ENCODE measurements around the gene GREB1L.

GREB1L gene

GRCh38 chr18:21450503-21450902 is 208.5 kb downstream of the GREB1L start:
- Histone ChIP-seq H3K27me3 (ENCODE audit: control insufficient read depth in 1 of 2, insufficient read depth in 2 of 2, low read length in 2 of 2) (no peaks in the 10 kb centered on the region), H3K9ac (ENCODE audit: low read depth in 1 of 2, low read length in 2 of 2) (no peak overlapping the region), H3K36me3 (ENCODE audit: control insufficient read depth in 1 of 2, insufficient read depth in 2 of 2, low read length in 2 of 2) (no peaks in the 10 kb centered on the region), H3K9me3 (ENCODE audit: control insufficient read depth in 1 of 2, low read length in 2 of 2) (no peaks in the 10 kb centered on the region), H3K27ac (ENCODE audit: low read depth, low read length) (no peak overlapping the region), H3K4me1 (ENCODE audit: control insufficient read depth in 1 of 2, insufficient read depth in 2 of 2, low read length in 2 of 2) (no peaks in the 10 kb centered on the region), H3K4me3 (ENCODE audit: low read depth in 1 of 2, low read length in 2 of 2) (no peak overlapping the region)

GRCh38 chr18:21450913-21451312 is 208.9 kb downstream of the GREB1L start:
- H3K9me3 ChIP-seq (ENCODE audit: control insufficient read depth in 1 of 2, low read length in 2 of 2) = no peaks in the 10 kb centered on the region
- H3K36me3 ChIP-seq (ENCODE audit: control insufficient read depth in 1 of 2, insufficient read depth in 2 of 2, low read length in 2 of 2) = no peaks in the 10 kb centered on the region
- H3K4me3 ChIP-seq (ENCODE audit: low read depth in 1 of 2, low read length in 2 of 2) = no peak overlapping the region
- no peak overlapping the region for H3K9ac ChIP-seq (ENCODE audit: low read depth in 1 of 2, low read length in 2 of 2)
- no peak overlapping the region for H3K27ac ChIP-seq (ENCODE audit: low read depth, low read length)
- H3K4me1 ChIP-seq (ENCODE audit: control insufficient read depth in 1 of 2, insufficient read depth in 2 of 2, low read length in 2 of 2) = no peaks in the 10 kb centered on the region
- no peaks in the 10 kb centered on the region for H3K27me3 ChIP-seq (ENCODE audit: control insufficient read depth in 1 of 2, insufficient read depth in 2 of 2, low read length in 2 of 2)

- no peaks in the 10 kb centered on the region for H3K4me1 ChIP-seq (ENCODE audit: control insufficient read depth in 1 of 2, insufficient read depth in 2 of 2, low read length in 2 of 2)
- H3K36me3 ChIP-seq (ENCODE audit: control insufficient read depth in 1 of 2, insufficient read depth in 2 of 2, low read length in 2 of 2) = no peaks in the 10 kb centered on the region
- H3K9ac ChIP-seq (ENCODE audit: low read depth in 1 of 2, low read length in 2 of 2) = no peak overlapping the region
- no peaks in the 10 kb centered on the region for H3K9me3 ChIP-seq (ENCODE audit: control insufficient read depth in 1 of 2, low read length in 2 of 2)
- H3K4me3 ChIP-seq (ENCODE audit: low read depth in 1 of 2, low read length in 2 of 2) = no peak overlapping the region
- no peak overlapping the region for H3K27ac ChIP-seq (ENCODE audit: low read depth, low read length)
- H3K27me3 ChIP-seq (ENCODE audit: control insufficient read depth in 1 of 2, insufficient read depth in 2 of 2, low read length in 2 of 2) = no peaks in the 10 kb centered on the region
These were observed 209.8 kb downstream of the GREB1L start for GRCh38 chr18:21451851-21452250.

- Histone ChIP-seq H3K9me3 (ENCODE audit: control insufficient read depth in 1 of 2, low read length in 2 of 2) (no peaks in the 10 kb centered on the region), H3K4me3 (ENCODE audit: low read depth in 1 of 2, low read length in 2 of 2) (no peak overlapping the region), H3K9ac (ENCODE audit: low read depth in 1 of 2, low read length in 2 of 2) (no peak overlapping the region), H3K36me3 (ENCODE audit: control insufficient read depth in 1 of 2, insufficient read depth in 2 of 2, low read length in 2 of 2) (no peaks in the 10 kb centered on the region), H3K27ac (ENCODE audit: low read depth, low read length) (no peak overlapping the region), H3K27me3 (ENCODE audit: control insufficient read depth in 1 of 2, insufficient read depth in 2 of 2, low read length in 2 of 2) (no peaks in the 10 kb centered on the region), H3K4me1 (ENCODE audit: control insufficient read depth in 1 of 2, insufficient read depth in 2 of 2, low read length in 2 of 2) (no peaks in the 10 kb centered on the region)
These were observed 210.3 kb downstream of the GREB1L start for GRCh38 chr18:21452276-21452780.

- Histone ChIP-seq H3K4me1 (ENCODE audit: control insufficient read depth in 1 of 2, insufficient read depth in 2 of 2, low read length in 2 of 2) (no peaks in the 10 kb centered on the region), H3K36me3 (ENCODE audit: control insufficient read depth in 1 of 2, insufficient read depth in 2 of 2, low read length in 2 of 2) (no peaks in the 10 kb centered on the region), H3K27me3 (ENCODE audit: control insufficient read depth in 1 of 2, insufficient read depth in 2 of 2, low read length in 2 of 2) (no peaks in the 10 kb centered on the region), H3K27ac (ENCODE audit: low read depth, low read length) (no peak overlapping the region), H3K9ac (ENCODE audit: low read depth in 1 of 2, low read length in 2 of 2) (no peak overlapping the region), H3K4me3 (ENCODE audit: low read depth in 1 of 2, low read length in 2 of 2) (no peak overlapping the region), H3K9me3 (ENCODE audit: control insufficient read depth in 1 of 2, low read length in 2 of 2) (no peaks in the 10 kb centered on the region)
These were observed 210.9 kb downstream of the GREB1L start for GRCh38 chr18:21452796-21453510.

GRCh38 chr18:21453511-21453901 is 211.5 kb downstream of the GREB1L start:
- Histone ChIP-seq H3K9me3 (ENCODE audit: control insufficient read depth in 1 of 2, low read length in 2 of 2) (no peaks in the 10 kb centered on the region), H3K27me3 (ENCODE audit: control insufficient read depth in 1 of 2, insufficient read depth in 2 of 2, low read length in 2 of 2) (no peaks in the 10 kb centered on the region), H3K27ac (ENCODE audit: low read depth, low read length) (no peak overlapping the region), H3K36me3 (ENCODE audit: control insufficient read depth in 1 of 2, insufficient read depth in 2 of 2, low read length in 2 of 2) (no peaks in the 10 kb centered on the region), H3K9ac (ENCODE audit: low read depth in 1 of 2, low read length in 2 of 2) (no peak overlapping the region), H3K4me1 (ENCODE audit: control insufficient read depth in 1 of 2, insufficient read depth in 2 of 2, low read length in 2 of 2) (no peaks in the 10 kb centered on the region), H3K4me3 (ENCODE audit: low read depth in 1 of 2, low read length in 2 of 2) (no peak overlapping the region)

GRCh38 chr18:21454725-21455124 is 212.7 kb downstream of the GREB1L start:
- H3K36me3 ChIP-seq (ENCODE audit: control insufficient read depth in 1 of 2, insufficient read depth in 2 of 2, low read length in 2 of 2) = no peaks in the 10 kb centered on the region
- H3K27ac ChIP-seq (ENCODE audit: low read depth, low read length) = no peak overlapping the region
- no peak overlapping the region for H3K9ac ChIP-seq (ENCODE audit: low read depth in 1 of 2, low read length in 2 of 2)

GRCh38 chr18:21456428-21457178 is 214.6 kb downstream of the GREB1L start:
- H3K4me3 ChIP-seq (ENCODE audit: low read depth in 1 of 2, low read length in 2 of 2) = no peak overlapping the region
- no peaks in the 10 kb centered on the region for H3K27me3 ChIP-seq (ENCODE audit: control insufficient read depth in 1 of 2, insufficient read depth in 2 of 2, low read length in 2 of 2)
- no peaks in the 10 kb centered on the region for H3K4me1 ChIP-seq (ENCODE audit: control insufficient read depth in 1 of 2, insufficient read depth in 2 of 2, low read length in 2 of 2)
- H3K9me3 ChIP-seq (ENCODE audit: control insufficient read depth in 1 of 2, low read length in 2 of 2) = no peaks in the 10 kb centered on the region
- no peaks in the 10 kb centered on the region for H3K36me3 ChIP-seq (ENCODE audit: control insufficient read depth in 1 of 2, insufficient read depth in 2 of 2, low read length in 2 of 2)
- H3K9ac ChIP-seq (ENCODE audit: low read depth in 1 of 2, low read length in 2 of 2) = no peak overlapping the region
- no peak overlapping the region for H3K27ac ChIP-seq (ENCODE audit: low read depth, low read length)

More at GRCh38 chr18:21454725-21455124, 212.7 kb downstream of the GREB1L start:
- Histone ChIP-seq H3K4me3 (ENCODE audit: low read depth in 1 of 2, low read length in 2 of 2) (no peak overlapping the region), H3K27me3 (ENCODE audit: control insufficient read depth in 1 of 2, insufficient read depth in 2 of 2, low read length in 2 of 2) (no peaks in the 10 kb centered on the region), H3K9me3 (ENCODE audit: control insufficient read depth in 1 of 2, low read length in 2 of 2) (no peaks in the 10 kb centered on the region), H3K4me1 (ENCODE audit: control insufficient read depth in 1 of 2, insufficient read depth in 2 of 2, low read length in 2 of 2) (no peaks in the 10 kb centered on the region)

GRCh38 chr18:21457179-21457535 is 215.1 kb downstream of the GREB1L start:
- no peaks in the 10 kb centered on the region for H3K9me3 ChIP-seq (ENCODE audit: control insufficient read depth in 1 of 2, low read length in 2 of 2)
- no peaks in the 10 kb centered on the region for H3K36me3 ChIP-seq (ENCODE audit: control insufficient read depth in 1 of 2, insufficient read depth in 2 of 2, low read length in 2 of 2)
- H3K27me3 ChIP-seq (ENCODE audit: control insufficient read depth in 1 of 2, insufficient read depth in 2 of 2, low read length in 2 of 2) = no peaks in the 10 kb centered on the region
- no peak overlapping the region for H3K27ac ChIP-seq (ENCODE audit: low read depth, low read length)
- H3K4me1 ChIP-seq (ENCODE audit: control insufficient read depth in 1 of 2, insufficient read depth in 2 of 2, low read length in 2 of 2) = no peaks in the 10 kb centered on the region
- no peak overlapping the region for H3K9ac ChIP-seq (ENCODE audit: low read depth in 1 of 2, low read length in 2 of 2)
- no peak overlapping the region for H3K4me3 ChIP-seq (ENCODE audit: low read depth in 1 of 2, low read length in 2 of 2)

GRCh38 chr18:21458310-21458709 is 216.3 kb downstream of the GREB1L start:
- Histone ChIP-seq H3K27me3 (ENCODE audit: control insufficient read depth in 1 of 2, insufficient read depth in 2 of 2, low read length in 2 of 2) (no peaks in the 10 kb centered on the region), H3K4me3 (ENCODE audit: low read depth in 1 of 2, low read length in 2 of 2) (no peak overlapping the region), H3K36me3 (ENCODE audit: control insufficient read depth in 1 of 2, insufficient read depth in 2 of 2, low read length in 2 of 2) (no peaks in the 10 kb centered on the region), H3K27ac (ENCODE audit: low read depth, low read length) (no peak overlapping the region), H3K9me3 (ENCODE audit: control insufficient read depth in 1 of 2, low read length in 2 of 2) (no peaks in the 10 kb centered on the region), H3K9ac (ENCODE audit: low read depth in 1 of 2, low read length in 2 of 2) (no peak overlapping the region), H3K4me1 (ENCODE audit: control insufficient read depth in 1 of 2, insufficient read depth in 2 of 2, low read length in 2 of 2) (no peaks in the 10 kb centered on the region)
